NT2/D1 (cell line): ENCODE data around the gene U2AF1L4.

ENCODE experiments used
- SUZ12 ChIP-seq: IDR thresholded peaks from 2 replicates; pipeline ENCODE4 v1.6.1; 2011; ENCODE audit not compliant: insufficient read length, insufficient read depth; ENCODE audit errors: extremely low read depth
- YY1 ChIP-seq: IDR thresholded peaks from 2 replicates; pipeline ENCODE4 v1.6.1; 2011; ENCODE audit not compliant: insufficient read length, insufficient read depth
- ZNF274 ChIP-seq: IDR thresholded peaks from 2 replicates; pipeline ENCODE4 v1.6.1; 2011; ENCODE audit warnings: mild to moderate bottlenecking, low read depth, low read length

DNA sequence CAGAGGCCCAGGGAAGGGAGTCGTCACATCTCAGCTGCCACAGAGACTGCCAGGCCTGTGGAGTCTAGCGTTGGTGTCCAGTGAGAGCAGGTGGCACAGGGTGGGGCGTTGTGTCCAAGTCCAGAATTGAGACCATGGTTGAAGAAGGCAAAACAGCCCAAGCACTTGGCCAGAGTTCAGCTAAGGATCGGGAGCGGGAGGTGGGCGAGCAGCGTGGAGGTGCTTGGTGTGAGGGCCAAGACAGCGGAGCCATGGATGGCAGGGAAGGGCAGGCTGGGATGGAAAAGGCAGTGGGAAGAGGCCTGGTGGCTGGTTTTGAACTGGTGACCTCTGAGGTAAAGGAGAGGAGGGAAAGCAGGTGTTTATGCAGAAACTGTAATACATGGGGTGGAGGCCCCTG is 10.9 kb downstream of the U2AF1L4 start:
- TF ChIP-seq ZNF274 (no peak), YY1 (no peak), SUZ12 (no peak)
